Left ventricle myocardium superior (tissue), 1 donor: ENCODE results near the gene EFR3B. TPM values are rescaled to one million over a fixed set of nuclear protein-coding genes. Genes with fewer than 3 reads are reported as not detected.
"Not testable (repeated sequence)": the region's sequence is repeated elsewhere in the genome, so short reads cannot be mapped to it uniquely, and the experiment has no call there.

Source experiments
- ATAC-seq: fragments of 200-7000 bp; cut with Tn5 transposase; one replicate; pipeline ENCODE4 v1.9.1; 2020; ENCODE audit warnings: mild to moderate bottlenecking, moderate library complexity
- DNase-seq: peaks from one replicate; pipeline ENCODE4 v3.0.0-alpha.2; 2020
- intact Hi-C: fragments of 100-400 bp; cut with micrococcal nuclease; formaldehyde crosslinking; loops from one replicate; pipeline ENCODE4 v1.11.0; 2022
- total RNA-seq: library from RNA; stranded (reverse); fragmentation: NEBNext Ultra II Directional; extraction: Animal tissue kit (Norgen Biotek cat#: 25700); gene quantifications from one replicate; pipeline ENCODE4 v1.2.1, GENCODE V29; 2021
- donor health status: DM: no; HTN: yes; CAD: no; lungs with severe emphysema.

EFR3B gene
- total RNA-seq, 1 donor from 2014 or later = 4.2 TPM

DNA sequence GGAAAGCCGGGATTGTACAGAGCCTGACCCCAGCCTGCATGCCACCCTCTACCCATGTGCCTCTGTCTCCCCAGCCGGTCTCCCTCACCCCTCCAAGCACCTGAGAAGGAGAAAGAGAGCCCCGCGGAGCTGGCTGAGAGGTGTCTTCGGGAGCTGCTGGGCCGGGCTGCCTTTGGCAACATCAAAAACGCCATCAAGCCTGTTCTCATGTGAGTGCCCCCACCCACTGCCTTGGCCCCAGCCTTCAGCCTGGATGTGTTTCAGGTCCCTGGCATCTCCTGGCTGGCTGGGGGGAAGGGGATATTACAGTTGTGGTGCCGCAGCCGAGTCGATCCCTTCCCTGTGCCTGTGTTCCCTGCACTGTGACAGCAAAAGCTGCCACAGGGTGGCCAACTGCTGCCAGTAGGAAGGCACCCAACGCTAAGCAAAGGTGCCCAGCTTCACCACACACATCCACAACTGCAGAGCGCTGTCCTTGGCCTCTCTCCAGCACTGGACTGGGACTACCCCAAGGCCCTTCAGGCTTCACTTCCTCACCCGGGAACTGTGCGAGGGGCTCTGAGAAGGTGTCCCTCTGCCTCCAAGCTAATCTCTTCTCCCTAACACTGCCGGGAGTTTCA is 88.1 kb downstream of the EFR3B start:
- ATAC-seq (no peak), DNase-seq (no peak)
- intact Hi-C loops = no loop called here

GRCh38 chr2:25131253-25131566 is 89.3 kb downstream of the EFR3B start:
- intact Hi-C loops = no loop called here
- ATAC-seq = no peak
- no peak for DNase-seq

GRCh38 chr2:25131567-25132298 is 89.9 kb downstream of the EFR3B start:
- DNase-seq (peak; percentile 52), ATAC-seq (peak; percentile 55)
- intact Hi-C loops = no loop called here

DNA sequence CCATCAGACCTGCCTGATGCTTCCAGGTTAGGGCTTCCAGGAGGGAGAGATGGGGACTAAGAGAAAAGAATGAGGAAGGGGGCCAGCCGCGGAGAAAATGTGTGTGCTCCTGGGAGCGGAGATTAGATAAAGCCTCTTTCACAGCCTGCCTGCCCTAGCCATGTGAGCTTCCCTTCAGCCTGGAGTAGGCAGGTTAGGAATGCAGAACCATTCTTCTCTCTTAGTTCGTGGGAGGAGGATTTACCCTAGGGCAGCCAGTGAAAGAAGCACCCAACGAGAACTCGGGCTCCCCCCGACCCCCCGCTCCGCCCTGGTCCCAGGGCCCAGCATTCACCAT is 90.4 kb downstream of the EFR3B start:
- DNase-seq (no peak), ATAC-seq (peak; percentile 6)
- intact Hi-C loops = no loop called here

GRCh38 chr2:25132693-25133092 is 90.8 kb downstream of the EFR3B start:
- intact Hi-C loops = no loop called here
- no peak for DNase-seq
- ATAC-seq = no peak

GRCh38 chr2:25140535-25140934 is 98.7 kb downstream of the EFR3B start:
- DNase-seq, ATAC-seq, intact Hi-C loops: not testable (repeated sequence)

DNA sequence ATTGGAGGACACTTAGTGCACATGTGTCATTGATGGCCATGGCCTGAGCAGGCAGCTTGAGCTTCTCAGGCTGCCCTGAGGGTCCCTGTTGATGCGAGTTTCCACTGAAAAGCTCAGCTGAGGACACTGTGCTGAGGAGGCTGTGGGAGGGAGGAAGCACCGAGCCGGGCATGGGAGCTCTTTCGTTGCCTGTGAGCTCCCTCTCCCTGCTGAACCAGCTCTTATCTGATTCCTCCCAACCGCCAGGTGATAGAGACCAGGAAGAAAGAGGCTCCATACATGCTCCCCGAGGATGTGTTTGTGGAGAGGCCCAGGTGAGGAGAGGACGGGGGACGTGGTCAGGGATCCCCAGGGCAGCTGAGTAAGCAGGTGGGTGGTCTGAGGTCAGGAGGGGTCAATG is 99.2 kb downstream of the EFR3B start:
- DNase-seq (no peak), ATAC-seq (no peak)
- intact Hi-C loops = no loop called here

DNA sequence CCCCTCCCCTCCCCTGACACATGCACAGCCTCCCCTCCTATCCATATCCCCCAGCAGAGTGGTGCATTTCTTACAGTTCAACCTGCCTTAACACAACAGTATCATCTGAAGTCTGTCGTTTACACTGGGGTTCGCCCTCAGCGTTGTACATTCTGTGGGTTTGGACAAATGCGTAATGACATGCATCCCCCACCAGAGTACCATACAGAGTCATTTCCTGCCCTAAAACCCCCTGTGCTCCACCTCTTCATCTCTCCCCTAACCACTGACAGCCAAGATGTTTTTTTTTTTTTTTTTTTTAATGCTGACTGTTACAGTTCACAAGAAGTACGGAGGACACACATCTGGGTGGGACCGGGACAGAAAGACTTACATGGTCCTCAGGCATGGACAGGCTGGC is 103.9 kb downstream of the EFR3B start:
- intact Hi-C loops = no loop called here
- ATAC-seq (no peak), DNase-seq (no peak)

GRCh38 chr2:25146896-25147295 is 105.0 kb downstream of the EFR3B start:
- ATAC-seq = no peak
- DNase-seq = no peak
- intact Hi-C loops = no loop called here

- no peak for ATAC-seq
- no peak for DNase-seq
Measured at GRCh38 chr2:25149646-25150045, 107.8 kb downstream of the EFR3B start.

DNA sequence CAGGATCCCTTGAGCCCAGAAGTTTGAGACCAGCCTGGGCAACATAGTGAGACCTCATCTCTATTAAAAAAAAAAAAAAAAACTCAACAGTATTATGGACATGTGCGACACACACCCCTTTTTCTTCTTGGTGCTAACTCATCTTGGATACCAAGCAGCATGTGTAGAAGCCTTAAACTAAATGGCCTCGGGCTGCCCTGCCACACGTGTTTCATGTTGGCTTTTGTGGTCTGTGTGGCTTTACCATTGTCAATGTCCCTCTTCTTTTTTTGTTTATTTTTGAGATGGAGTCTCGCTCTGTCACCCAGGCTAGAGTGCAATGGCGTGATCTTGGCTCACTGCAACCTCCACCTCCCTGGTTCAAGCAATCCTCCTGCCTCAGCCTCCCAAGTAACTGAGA is 109.1 kb downstream of the EFR3B start:
- intact Hi-C loops, ATAC-seq, DNase-seq: not testable (repeated sequence)

More at GRCh38 chr2:25149646-25150045, 107.8 kb downstream of the EFR3B start:
- intact Hi-C loops = no loop called here

DNA sequence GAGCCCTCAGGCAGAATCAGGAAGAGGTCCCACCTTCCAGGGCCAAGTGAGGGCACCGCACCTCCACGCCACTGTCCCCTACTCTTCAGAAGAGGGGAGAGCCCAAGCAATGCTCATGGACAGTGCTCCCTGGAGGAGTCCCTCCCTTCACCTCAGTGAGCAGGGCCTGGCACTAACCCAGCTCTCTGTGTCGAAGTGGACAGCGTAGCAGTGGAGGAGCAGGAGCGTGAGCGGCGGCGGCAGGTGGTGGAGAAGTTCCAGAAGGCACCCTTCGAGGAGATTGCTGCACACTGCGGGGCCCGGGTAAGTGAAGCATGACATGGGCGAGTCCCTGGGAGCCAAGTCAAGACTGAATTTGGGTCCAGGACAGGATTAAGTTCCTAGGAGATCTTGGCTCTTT is 109.8 kb downstream of the EFR3B start:
- intact Hi-C loops = no loop called here
- ATAC-seq (no peak), DNase-seq (peak; percentile 19)

- DNase-seq (no peak), ATAC-seq (no peak)
- intact Hi-C loops = no loop called here
Measured at GRCh38 chr2:25155401-25155800, 113.5 kb downstream of the EFR3B start.

DNA sequence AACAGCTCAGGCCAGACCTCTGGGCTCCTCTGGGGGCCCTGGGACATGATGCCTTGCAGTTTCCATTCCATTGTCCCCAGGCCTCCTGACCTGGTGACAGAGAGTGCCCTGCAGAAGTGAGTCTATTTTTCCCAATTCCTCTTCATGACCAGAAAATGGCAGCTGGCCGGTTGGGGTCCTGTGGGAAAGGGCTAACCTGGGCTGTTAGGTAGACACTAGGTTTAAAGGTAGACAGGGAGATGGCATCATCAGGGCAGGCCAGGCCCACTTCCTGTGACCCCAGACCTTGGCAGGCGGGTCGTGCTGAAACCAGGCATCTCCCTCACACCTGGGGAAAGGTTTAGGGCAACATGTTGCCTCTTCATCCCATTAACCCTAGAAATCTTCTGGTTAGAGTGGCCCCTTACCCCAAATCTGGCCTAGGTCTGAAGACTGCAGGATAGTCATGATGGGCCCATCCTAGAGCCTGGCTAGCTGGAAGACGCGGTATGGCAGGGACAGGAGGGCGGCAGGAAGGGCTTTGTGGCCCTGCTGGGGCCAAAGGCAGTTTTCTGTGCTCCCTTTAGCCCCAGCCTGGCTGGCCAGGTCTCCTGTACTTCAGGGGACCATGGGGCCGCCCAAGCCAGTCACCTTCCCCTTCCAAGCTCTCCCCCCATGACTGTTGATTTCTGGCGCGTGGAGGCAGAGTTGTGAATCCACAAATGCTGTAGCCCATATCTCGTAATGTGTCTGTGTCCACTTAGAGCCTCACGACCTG is 116.4 kb downstream of the EFR3B start:
- intact Hi-C loops = no loop called here
- no peak for DNase-seq
- no peak for ATAC-seq

- no peak for ATAC-seq
- no peak for DNase-seq
- intact Hi-C loops = no loop called here
Measured at GRCh38 chr2:25159949-25160348, 118.1 kb downstream of the EFR3B start.

DNA sequence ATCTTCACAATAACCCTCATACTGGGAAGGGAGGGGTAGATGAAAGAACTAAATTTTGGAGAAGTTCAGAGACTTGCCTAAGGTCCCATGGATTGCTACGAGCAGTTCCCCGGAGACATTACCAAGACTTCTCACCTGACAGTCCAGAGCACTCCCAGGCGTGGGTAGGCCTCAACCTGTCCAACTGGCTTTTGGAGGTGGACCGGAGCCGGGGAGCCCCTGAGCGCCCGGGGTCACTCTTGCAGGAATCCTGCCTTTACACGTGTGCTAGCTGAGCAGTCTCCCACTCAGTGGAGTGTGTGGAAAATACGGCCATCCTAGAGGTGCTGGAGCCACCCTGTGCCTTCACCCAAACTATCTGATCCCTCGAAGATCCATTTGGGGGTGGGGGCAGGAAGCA is 118.5 kb downstream of the EFR3B start:
- ATAC-seq (no peak), DNase-seq (no peak)
- intact Hi-C loops = no loop called here

DNA sequence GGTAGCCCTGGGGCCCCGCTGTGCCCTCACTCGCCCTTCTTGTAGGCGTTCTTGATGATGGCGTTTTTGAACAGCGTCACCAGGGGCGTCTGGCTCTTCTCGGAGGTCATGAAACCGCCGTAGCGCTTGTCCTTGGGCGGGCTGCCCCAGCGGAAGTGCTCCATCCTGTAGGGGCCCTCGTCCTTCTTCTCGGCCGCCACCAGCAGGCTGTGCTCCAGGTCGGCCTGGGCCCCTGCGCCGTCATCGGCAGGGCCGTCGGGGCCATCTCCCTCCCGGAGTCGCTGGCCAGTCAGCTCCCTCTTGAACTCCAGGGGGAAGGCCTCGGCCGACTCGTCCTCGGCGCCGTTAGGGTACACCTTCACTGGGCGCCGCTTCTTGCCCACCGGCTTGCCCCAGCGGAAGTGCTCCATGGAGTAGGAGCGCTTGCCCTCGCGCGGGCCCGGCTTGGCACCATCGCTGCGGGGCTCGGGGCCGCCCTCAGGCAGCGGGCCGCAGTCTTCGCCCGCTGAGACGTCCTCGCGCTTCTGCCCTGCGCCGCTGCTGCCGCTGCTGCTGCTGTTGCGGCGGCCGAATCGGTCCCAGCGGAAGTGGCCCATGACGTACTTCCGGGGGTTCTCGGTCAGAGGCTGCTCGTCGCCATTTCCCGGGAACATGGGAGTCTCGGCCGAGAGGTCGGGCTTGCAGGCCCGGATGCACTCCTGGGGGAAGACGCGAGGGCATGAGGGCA is 119.3 kb downstream of the EFR3B start:
- DNase-seq (peak; percentile 84), ATAC-seq (peak; percentile 82)
- intact Hi-C loops = no loop called here

DNA sequence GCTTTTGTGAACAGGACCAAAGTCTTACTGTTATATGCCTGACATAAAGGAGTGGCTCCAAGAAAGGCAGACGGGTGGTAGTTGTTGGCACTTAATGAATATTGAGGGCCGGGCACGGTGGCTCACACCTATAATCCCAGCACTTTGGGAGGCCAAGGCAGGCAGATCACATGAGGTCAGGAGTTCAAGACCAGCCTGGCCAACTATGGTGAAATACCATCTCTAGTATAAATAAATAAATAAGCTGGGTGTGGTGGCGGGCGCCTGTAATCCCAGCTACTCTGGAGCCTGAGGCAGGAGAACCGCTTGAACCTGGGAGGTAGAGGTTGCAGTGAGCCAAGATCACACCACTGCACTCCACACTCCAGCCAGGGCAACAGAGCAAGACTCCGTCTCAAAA is 120.2 kb downstream of the EFR3B start:
- intact Hi-C loops, ATAC-seq, DNase-seq: not testable (repeated sequence)

DNA sequence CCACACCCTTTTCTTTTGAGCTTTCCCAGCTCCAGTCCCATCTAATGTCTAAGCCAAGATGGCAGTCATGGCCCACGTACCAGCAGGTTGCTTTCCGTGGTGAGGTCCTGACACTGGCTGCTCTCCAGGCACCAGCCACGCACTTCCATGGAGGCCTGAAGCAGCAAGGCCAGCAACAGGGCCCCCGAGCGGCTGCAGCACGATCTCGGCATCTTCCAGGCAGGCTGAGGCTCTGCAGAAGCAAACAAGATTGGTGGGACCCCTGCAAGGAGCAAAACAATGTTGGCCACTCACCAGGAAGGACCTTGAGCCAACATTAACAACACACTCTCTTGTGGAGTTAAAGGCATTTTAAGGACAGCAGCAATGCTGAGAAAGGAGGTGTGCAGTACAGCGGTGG is 122.7 kb downstream of the EFR3B start:
- intact Hi-C loops = no loop called here
- ATAC-seq (no peak), DNase-seq (no peak)
